ENCODE results near the gene TMEM156. TPM values are rescaled to one million over a fixed set of nuclear protein-coding genes. Genes with fewer than 3 reads are reported as not detected.
"Not testable (repeated sequence)": the region's sequence is repeated elsewhere in the genome, so short reads cannot be mapped to it uniquely, and the experiment has no call there.

Gene TMEM156
- total RNA-seq, 1 donor, result 6.9 TPM

GRCh38 chr4:38944440-38944839, 87.8 kb downstream of the TMEM156 start:
- H3K9me3 ChIP-seq (ENCODE audit: low read depth, low read length), result no peaks in the 10 kb centered on the region
- no peaks in the 10 kb centered on the region for H3K4me1 ChIP-seq (ENCODE audit: insufficient read depth, low read length)
- H3K4me3 ChIP-seq (ENCODE audit: low read length), result no peak overlapping the region
- no peaks in the 10 kb centered on the region for H3K27me3 ChIP-seq (ENCODE audit: insufficient read depth, low read length)

- H3K4me1 ChIP-seq (ENCODE audit: insufficient read depth, low read length), result no peaks in the 10 kb centered on the region
- no peaks in the 10 kb centered on the region for H3K27me3 ChIP-seq (ENCODE audit: insufficient read depth, low read length)
- H3K9me3 ChIP-seq (ENCODE audit: low read depth, low read length), result no peaks in the 10 kb centered on the region
- no peak overlapping the region for H3K4me3 ChIP-seq (ENCODE audit: low read length)
These were observed 88.9 kb downstream of the TMEM156 start for GRCh38 chr4:38943343-38943742.

GRCh38 chr4:38941906-38942305, 90.3 kb downstream of the TMEM156 start:
- not testable (repeated sequence) for H3K27me3 ChIP-seq (ENCODE audit: insufficient read depth, low read length); H3K4me3 ChIP-seq (ENCODE audit: low read length); H3K9me3 ChIP-seq (ENCODE audit: low read depth, low read length); H3K4me1 ChIP-seq (ENCODE audit: insufficient read depth, low read length)

- Histone ChIP-seq H3K9me3 (ENCODE audit: low read depth, low read length) (no peaks in the 10 kb centered on the region), H3K27me3 (ENCODE audit: insufficient read depth, low read length) (no peaks in the 10 kb centered on the region), H3K4me3 (ENCODE audit: low read length) (no peak overlapping the region), H3K4me1 (ENCODE audit: insufficient read depth, low read length) (no peaks in the 10 kb centered on the region)
These were observed 91.7 kb downstream of the TMEM156 start for GRCh38 chr4:38940476-38940875.

- Histone ChIP-seq H3K27me3 (ENCODE audit: insufficient read depth, low read length) (no peaks in the 10 kb centered on the region), H3K4me1 (ENCODE audit: insufficient read depth, low read length) (no peaks in the 10 kb centered on the region), H3K9me3 (ENCODE audit: low read depth, low read length) (no peaks in the 10 kb centered on the region), H3K4me3 (ENCODE audit: low read length) (no peak overlapping the region)
These were observed 93.0 kb downstream of the TMEM156 start for GRCh38 chr4:38939165-38939564.

GRCh38 chr4:38935391-38936073, 96.7 kb downstream of the TMEM156 start:
- Histone ChIP-seq H3K9me3 (ENCODE audit: low read depth, low read length) (no peaks in the 10 kb centered on the region), H3K4me3 (ENCODE audit: low read length) (no peak overlapping the region), H3K27me3 (ENCODE audit: insufficient read depth, low read length) (no peaks in the 10 kb centered on the region), H3K4me1 (ENCODE audit: insufficient read depth, low read length) (no peaks in the 10 kb centered on the region)

GRCh38 chr4:38931125-38931524, 101.1 kb downstream of the TMEM156 start:
- Histone ChIP-seq H3K4me3 (ENCODE audit: low read length) (no peak overlapping the region), H3K4me1 (ENCODE audit: insufficient read depth, low read length) (no peaks in the 10 kb centered on the region), H3K9me3 (ENCODE audit: low read depth, low read length) (no peaks in the 10 kb centered on the region), H3K27me3 (ENCODE audit: insufficient read depth, low read length) (no peaks in the 10 kb centered on the region)

- H3K9me3 ChIP-seq (ENCODE audit: low read depth, low read length), result no peaks in the 10 kb centered on the region
- H3K4me3 ChIP-seq (ENCODE audit: low read length), result no peak overlapping the region
- H3K4me1 ChIP-seq (ENCODE audit: insufficient read depth, low read length), result no peaks in the 10 kb centered on the region
- H3K27me3 ChIP-seq (ENCODE audit: insufficient read depth, low read length), result no peaks in the 10 kb centered on the region
These were observed 101.5 kb downstream of the TMEM156 start for GRCh38 chr4:38930707-38931106.

- Histone ChIP-seq H3K4me3 (ENCODE audit: low read length) (no peak overlapping the region), H3K27me3 (ENCODE audit: insufficient read depth, low read length) (no peaks in the 10 kb centered on the region), H3K9me3 (ENCODE audit: low read depth, low read length) (no peaks in the 10 kb centered on the region), H3K4me1 (ENCODE audit: insufficient read depth, low read length) (no peaks in the 10 kb centered on the region)
These were observed 102.0 kb downstream of the TMEM156 start for GRCh38 chr4:38930204-38930603.

- Histone ChIP-seq H3K9me3 (ENCODE audit: low read depth, low read length) (no peaks in the 10 kb centered on the region), H3K4me3 (ENCODE audit: low read length) (no peak overlapping the region), H3K4me1 (ENCODE audit: insufficient read depth, low read length) (no peaks in the 10 kb centered on the region), H3K27me3 (ENCODE audit: insufficient read depth, low read length) (no peaks in the 10 kb centered on the region)
These were observed 103.2 kb downstream of the TMEM156 start for GRCh38 chr4:38928974-38929373.

- Histone ChIP-seq H3K27me3 (ENCODE audit: insufficient read depth, low read length) (no peaks in the 10 kb centered on the region), H3K4me3 (ENCODE audit: low read length) (no peak overlapping the region), H3K4me1 (ENCODE audit: insufficient read depth, low read length) (no peaks in the 10 kb centered on the region), H3K9me3 (ENCODE audit: low read depth, low read length) (no peaks in the 10 kb centered on the region)
These were observed 103.6 kb downstream of the TMEM156 start for GRCh38 chr4:38928568-38928967.

GRCh38 chr4:38926896-38927295, 105.3 kb downstream of the TMEM156 start:
- no peak overlapping the region for H3K4me3 ChIP-seq (ENCODE audit: low read length)
- no peaks in the 10 kb centered on the region for H3K27me3 ChIP-seq (ENCODE audit: insufficient read depth, low read length)
- H3K9me3 ChIP-seq (ENCODE audit: low read depth, low read length), result no peaks in the 10 kb centered on the region
- no peaks in the 10 kb centered on the region for H3K4me1 ChIP-seq (ENCODE audit: insufficient read depth, low read length)

GRCh38 chr4:38925492-38926413, 106.5 kb downstream of the TMEM156 start:
- Histone ChIP-seq H3K4me1 (ENCODE audit: insufficient read depth, low read length) (peaks cover 2% of the 10 kb centered on the region), H3K27me3 (ENCODE audit: insufficient read depth, low read length) (no peaks in the 10 kb centered on the region), H3K9me3 (ENCODE audit: low read depth, low read length) (no peaks in the 10 kb centered on the region), H3K4me3 (ENCODE audit: low read length) (no peak overlapping the region)

GRCh38 chr4:38924353-38924752, 107.9 kb downstream of the TMEM156 start:
- Histone ChIP-seq H3K9me3 (ENCODE audit: low read depth, low read length) (no peaks in the 10 kb centered on the region), H3K4me3 (ENCODE audit: low read length) (no peak overlapping the region), H3K27me3 (ENCODE audit: insufficient read depth, low read length) (no peaks in the 10 kb centered on the region), H3K4me1 (ENCODE audit: insufficient read depth, low read length) (peaks cover 7% of the 10 kb centered on the region)

GRCh38 chr4:38923746-38924145, 108.5 kb downstream of the TMEM156 start:
- H3K27me3 ChIP-seq (ENCODE audit: insufficient read depth, low read length), result no peaks in the 10 kb centered on the region
- H3K4me3 ChIP-seq (ENCODE audit: low read length), result no peak overlapping the region
- H3K4me1 ChIP-seq (ENCODE audit: insufficient read depth, low read length), result peaks cover 7% of the 10 kb centered on the region
- no peaks in the 10 kb centered on the region for H3K9me3 ChIP-seq (ENCODE audit: low read depth, low read length)

Data from mononuclear cell (primary cell).